Measurements from ENCODE around the gene JUN. TPM values are rescaled to one million over a fixed set of nuclear protein-coding genes. Genes with fewer than 3 reads are reported as not detected.

JUN gene
- total RNA-seq, 1 experiment from 2014 or later, result 15.9 TPM

- TF ChIP-seq ATF3 (CRISPR knock-in tag; conservative IDR thresholded peaks at IDR 0.05), result no peak
- no peak for TF ChIP-seq MXD4 (CRISPR knock-in tag; IDR thresholded peaks at IDR 0.05; ENCODE audit: borderline replicate concordance)
- no peak for TF ChIP-seq OVOL2 (CRISPR knock-in tag; IDR thresholded peaks at IDR 0.05; ENCODE audit: borderline replicate concordance)
- no peak for TF ChIP-seq EMX1 (CRISPR knock-in tag; IDR thresholded peaks at IDR 0.05)
Measured at GRCh38 chr1:58827298-58827697, 43.5 kb upstream of the JUN start (continued).

GRCh38 chr1:58824753-58825389 lies 41.0 kb upstream of the JUN start:
- DNase-seq (ENCODE audit: low spot score) (no peak), ATAC-seq (no peak)
- Mint-ChIP-seq H3K36me3 (peaks cover 28% of the 10 kb centered on the region), H3K27me3 (ENCODE audit: low read depth) (peaks cover 3% of the 10 kb centered on the region; the same call in 1 of the 2 replicates), H3K27ac (no peak overlapping the region), H3K4me3 (no peak overlapping the region), H3K4me1 (peaks cover 5% of the 10 kb centered on the region), H3K9me3 (peaks cover 34% of the 10 kb centered on the region)
- ChIA-PET CTCF (no interaction called here), POLR2A (no interaction called here)
- no peak for TF ChIP-seq ZNF396 (CRISPR knock-in tag; IDR thresholded peaks at IDR 0.05; ENCODE audit: borderline replicate concordance)
- no peak for TF ChIP-seq ARID4B (CRISPR knock-in tag; IDR thresholded peaks at IDR 0.05; ENCODE audit: borderline replicate concordance)
- no peak for TF ChIP-seq ZNF512 (CRISPR knock-in tag; IDR thresholded peaks at IDR 0.05; ENCODE audit: borderline replicate concordance)
- no peak for TF ChIP-seq TP53 (CRISPR knock-in tag; IDR thresholded peaks at IDR 0.05)
- TF ChIP-seq SP1 (CRISPR knock-in tag; conservative IDR thresholded peaks at IDR 0.05), result no peak
- no peak for TF ChIP-seq ZBTB43 (CRISPR knock-in tag; IDR thresholded peaks at IDR 0.05)
- no peak for TF ChIP-seq E2F5 (CRISPR knock-in tag; IDR thresholded peaks at IDR 0.05)
- TF ChIP-seq PRRX2 (CRISPR knock-in tag; IDR thresholded peaks at IDR 0.05), result no peak
- no peak for TF ChIP-seq AR (CRISPR knock-in tag; IDR thresholded peaks at IDR 0.05)
- no peak for TF ChIP-seq NR3C1 (CRISPR knock-in tag; conservative IDR thresholded peaks at IDR 0.05; ENCODE audit: low read depth)
